ENCODE measurements around the gene CSNK1G2. TPM values are rescaled to one million over a fixed set of nuclear protein-coding genes. Genes with fewer than 3 reads are reported as not detected.

Gene CSNK1G2
- total and polyA plus RNA-seq, 2 donors (not counting 1 experiment from before 2014, with no cell fraction given), result 154 to 288 TPM

- peaks cover 37% of the 10 kb centered on the region for H3K4me1 Mint-ChIP-seq
- 36% methylated on average over 9 of the region's 13 CpGs for WGBS (ENCODE audit: insufficient coverage)
- H3K27me3 Mint-ChIP-seq, result no peaks in the 10 kb centered on the region
- H3K4me3 Mint-ChIP-seq, result peak overlapping the region; percentile 54
- ChIA-PET POLR2A (interaction anchor here (0.7 to 4.2 kb wide), 12 partner anchors 9 to 1366 kb away, joined by 3 to 24 read pairs (median 5); partner anchors contain the start of genes ABHD17A, ADAT3 and SCAMP4), CTCF (interaction anchor here (0.7 to 2.2 kb wide), 7 partner anchors 11 to 854 kb away, joined by 3 to 16 read pairs (median 5); partner anchors contain the start of gene ABHD17A)
- intact Hi-C loops (cut with micrococcal nuclease), result no loop called here
- peak overlapping the region; percentile 65 for H3K4me2 ChIP-seq (replicated peaks; ENCODE audit: low read depth, low read length, poor library complexity, severe bottlenecking)
- peaks cover 44 to 56% of the 10 kb centered on the region in 2 donors for H3K4me1 ChIP-seq (ENCODE audit: control insufficient read depth in 2 of 2, insufficient read depth in 2 of 2, low read length in 2 of 2)
- no peaks in the 10 kb centered on the region for H3K27me3 ChIP-seq (replicated peaks in 1 of 4; ENCODE audit: control extremely low read depth in 1 of 4, control insufficient read depth in 3 of 4, insufficient read depth in 4 of 4, low read length in 3 of 4)
- peaks cover 5% of the 10 kb centered on the region for H3K79me2 ChIP-seq (ENCODE audit: control insufficient read depth, insufficient read depth, low read length)
- peak overlapping the region; percentile 58 for H3K9ac ChIP-seq (ENCODE audit: low read length)
- ATAC-seq (ENCODE audit: low read depth), result no peak
- TF ChIP-seq EZH2 (IDR thresholded peaks at IDR 0.05; ENCODE audit: borderline replicate concordance, insufficient read depth, low read depth, low read length, poor library complexity, severe bottlenecking) (no peak), CTCF (IDR thresholded peaks at IDR 0.05) (no peak)
- no peaks in the 10 kb centered on the region for H3K9me3 Mint-ChIP-seq (ENCODE audit: insufficient read depth)
- no peak overlapping the region for H2AFZ ChIP-seq (ENCODE audit: insufficient read depth, low read depth, low read length, poor library complexity, severe bottlenecking)
- H3K4me3 ChIP-seq (ENCODE audit: control extremely low read depth in 1 of 5, extremely low read depth in 1 of 5, insufficient read depth in 1 of 5, low read depth in 2 of 5, low read length in 4 of 5), result peak overlapping the region in 1 of 5 experiments; percentile 63
- DNase-seq, result no peak
- peak overlapping the region; percentile 81 for H3K27ac Mint-ChIP-seq
- H3K36me3 ChIP-seq (replicated peaks in 1 of 2; ENCODE audit: control extremely low read depth in 1 of 2, control insufficient read depth in 1 of 2, extremely low read depth in 1 of 2, insufficient read depth in 2 of 2, low read length in 1 of 2), result no peaks in the 10 kb centered on the region
- H3K27ac ChIP-seq (ENCODE audit: low read length in 2 of 2), result peak overlapping the region; percentile 80 to 84
- H3K9me3 ChIP-seq (ENCODE audit: control extremely low read depth in 1 of 3, control insufficient read depth in 2 of 3, insufficient read depth in 1 of 3, low read length in 2 of 3), result no peaks in the 10 kb centered on the region
- H4K20me1 ChIP-seq (ENCODE audit: control insufficient read depth, insufficient read depth, low read length, poor library complexity, severe bottlenecking), result no peaks in the 10 kb centered on the region
Measured at GRCh38 chr19:1896508-1896907, 44.5 kb upstream of the CSNK1G2 start.

GRCh38 chr19:1901940-1902404 lies 39.0 kb upstream of the CSNK1G2 start:
- CTCF ChIA-PET, result interaction anchor here (1.5 kb wide), 1 partner anchor 28 kb away, joined by 8 read pairs; no protein-coding TSS in a partner anchor
- Histone ChIP-seq H3K27me3 (replicated peaks in 1 of 4; ENCODE audit: control extremely low read depth in 1 of 4, control insufficient read depth in 3 of 4, insufficient read depth in 4 of 4, low read length in 3 of 4) (no peaks in the 10 kb centered on the region), H3K36me3 (replicated peaks in 1 of 2; ENCODE audit: control extremely low read depth in 1 of 2, control insufficient read depth in 1 of 2, extremely low read depth in 1 of 2, insufficient read depth in 2 of 2, low read length in 1 of 2) (no peaks in the 10 kb centered on the region), H2AFZ (ENCODE audit: insufficient read depth, low read depth, low read length, poor library complexity, severe bottlenecking) (no peak overlapping the region), H3K27ac (ENCODE audit: low read length in 2 of 2) (no peak overlapping the region), H3K79me2 (ENCODE audit: control insufficient read depth, insufficient read depth, low read length) (peaks cover 15% of the 10 kb centered on the region), H3K9ac (ENCODE audit: low read length) (no peak overlapping the region), H3K4me2 (replicated peaks; ENCODE audit: low read depth, low read length, poor library complexity, severe bottlenecking) (no peak overlapping the region), H3K4me1 (ENCODE audit: control insufficient read depth in 2 of 2, insufficient read depth in 2 of 2, low read length in 2 of 2) (peaks cover 40 to 56% of the 10 kb centered on the region in 2 donors), H3K9me3 (ENCODE audit: control extremely low read depth in 1 of 3, control insufficient read depth in 2 of 3, insufficient read depth in 1 of 3, low read length in 2 of 3) (peaks cover 0 to 2% (median 0%) of the 10 kb centered on the region in 3 donors), H4K20me1 (ENCODE audit: control insufficient read depth, insufficient read depth, low read length, poor library complexity, severe bottlenecking) (peaks cover 14% of the 10 kb centered on the region), H3K4me3 (ENCODE audit: control extremely low read depth in 1 of 5, extremely low read depth in 1 of 5, insufficient read depth in 1 of 5, low read depth in 2 of 5, low read length in 4 of 5) (no peak overlapping the region)
- ATAC-seq (ENCODE audit: low read depth) (no peak), DNase-seq (no peak)
- Mint-ChIP-seq H3K27me3 (no peaks in the 10 kb centered on the region), H3K9me3 (ENCODE audit: insufficient read depth) (no peaks in the 10 kb centered on the region), H3K4me3 (no peak overlapping the region), H3K4me1 (peaks cover 44% of the 10 kb centered on the region), H3K27ac (no peak overlapping the region)
- WGBS (ENCODE audit: insufficient coverage), result 97% methylated on average over 13 of the region's 16 CpGs
- no peak for TF ChIP-seq EZH2 (IDR thresholded peaks at IDR 0.05; ENCODE audit: borderline replicate concordance, insufficient read depth, low read depth, low read length, poor library complexity, severe bottlenecking)
- no peak for TF ChIP-seq CTCF (IDR thresholded peaks at IDR 0.05)
- POLR2A ChIA-PET, result interaction anchor here (0.6 to 1.2 kb wide), 4 partner anchors 117 to 1136 kb away, joined by 3 to 5 read pairs (median 4); no protein-coding TSS in a partner anchor
- intact Hi-C loops (cut with micrococcal nuclease), result loop anchor here (10.0 kb wide), 1 partner anchor 193 kb away; the partner anchor contains the start of genes IZUMO4 and MOB3A
